Measurements from ENCODE around the gene TNS3.

DNA sequence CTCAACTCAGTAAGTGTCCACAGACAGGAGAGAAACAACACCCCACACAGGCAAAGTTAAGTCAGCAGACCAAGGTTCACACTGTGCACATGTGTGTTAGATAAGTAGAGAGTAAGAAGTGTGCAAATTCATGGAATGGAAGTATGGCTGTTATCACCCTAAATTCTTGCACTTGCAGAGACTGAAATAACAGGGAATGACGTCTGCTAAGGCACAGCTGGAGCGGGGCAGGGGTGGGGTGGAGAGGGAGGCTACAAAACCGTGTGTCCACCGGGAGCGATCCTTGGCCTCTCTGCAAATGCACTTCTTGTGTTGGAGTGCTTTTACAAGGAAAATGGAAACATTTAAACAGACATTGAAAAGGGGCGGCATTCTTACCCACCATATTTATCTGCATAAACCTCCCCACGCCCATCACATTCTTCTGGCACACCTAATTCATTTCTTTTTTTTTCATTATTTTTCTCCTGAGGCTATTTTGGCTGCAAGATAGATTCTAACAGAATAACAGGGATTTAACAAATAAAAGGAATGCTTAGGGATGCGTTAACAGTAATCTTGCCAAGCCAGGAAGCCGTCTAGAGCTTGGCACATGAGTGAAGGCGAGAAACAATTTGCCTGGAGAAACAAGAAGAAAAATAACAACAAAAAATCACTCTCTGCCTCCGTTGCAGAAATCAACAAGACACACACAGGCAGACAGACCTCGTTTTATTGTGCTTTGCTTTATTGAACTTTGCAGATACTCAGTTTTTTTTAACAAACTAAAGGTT is 30.1 kb downstream of the TNS3 start:
- TF ChIP-seq, protein P1, sequence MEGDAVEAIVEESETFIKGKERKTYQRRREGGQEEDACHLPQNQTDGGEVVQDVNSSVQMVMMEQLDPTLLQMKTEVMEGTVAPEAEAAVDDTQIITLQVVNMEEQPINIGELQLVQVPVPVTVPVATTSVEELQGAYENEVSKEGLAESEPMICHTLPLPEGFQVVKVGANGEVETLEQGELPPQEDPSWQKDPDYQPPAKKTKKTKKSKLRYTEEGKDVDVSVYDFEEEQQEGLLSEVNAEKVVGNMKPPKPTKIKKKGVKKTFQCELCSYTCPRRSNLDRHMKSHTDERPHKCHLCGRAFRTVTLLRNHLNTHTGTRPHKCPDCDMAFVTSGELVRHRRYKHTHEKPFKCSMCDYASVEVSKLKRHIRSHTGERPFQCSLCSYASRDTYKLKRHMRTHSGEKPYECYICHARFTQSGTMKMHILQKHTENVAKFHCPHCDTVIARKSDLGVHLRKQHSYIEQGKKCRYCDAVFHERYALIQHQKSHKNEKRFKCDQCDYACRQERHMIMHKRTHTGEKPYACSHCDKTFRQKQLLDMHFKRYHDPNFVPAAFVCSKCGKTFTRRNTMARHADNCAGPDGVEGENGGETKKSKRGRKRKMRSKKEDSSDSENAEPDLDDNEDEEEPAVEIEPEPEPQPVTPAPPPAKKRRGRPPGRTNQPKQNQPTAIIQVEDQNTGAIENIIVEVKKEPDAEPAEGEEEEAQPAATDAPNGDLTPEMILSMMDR (IDR thresholded peaks at IDR 0.05), result no peak
- no peak for TF ChIP-seq EZH2 (IDR thresholded peaks at IDR 0.05; ENCODE audit: borderline replicate concordance, insufficient read depth, low read depth, low read length, poor library complexity, severe bottlenecking)

All from B cell (primary cell).